LNCAP (cell line): ENCODE results near the gene ARHGEF19.

Experiments
- TF ChIP-seq, protein P1 (sequence below): fragments of 450-650 bp; IDR thresholded peaks from 2 replicates; pipeline ENCODE4 v1.5.1; 2017; ENCODE audit warnings: mild to moderate bottlenecking

Gene ARHGEF19

DNA sequence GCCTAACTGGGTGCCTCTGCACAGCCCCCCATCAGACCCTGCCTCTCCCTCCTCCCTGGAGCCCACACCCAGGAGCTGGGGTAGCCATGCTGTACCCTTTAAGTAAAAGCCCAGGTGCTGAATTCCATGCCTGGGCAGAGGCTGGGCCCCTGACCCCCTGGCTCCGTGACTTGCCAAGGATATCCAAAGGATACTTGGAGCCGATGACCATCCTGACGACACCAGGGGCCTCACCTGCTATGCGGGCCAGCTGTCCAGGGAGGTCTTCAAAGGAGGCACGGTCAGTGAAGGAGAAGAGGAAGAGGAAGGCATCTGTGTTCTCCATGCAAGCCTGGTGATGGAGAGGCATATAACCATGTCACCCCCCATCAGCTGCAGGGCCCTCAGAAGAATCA lies 19.9 kb upstream of the ARHGEF19 start:
- TF ChIP-seq, protein P1, sequence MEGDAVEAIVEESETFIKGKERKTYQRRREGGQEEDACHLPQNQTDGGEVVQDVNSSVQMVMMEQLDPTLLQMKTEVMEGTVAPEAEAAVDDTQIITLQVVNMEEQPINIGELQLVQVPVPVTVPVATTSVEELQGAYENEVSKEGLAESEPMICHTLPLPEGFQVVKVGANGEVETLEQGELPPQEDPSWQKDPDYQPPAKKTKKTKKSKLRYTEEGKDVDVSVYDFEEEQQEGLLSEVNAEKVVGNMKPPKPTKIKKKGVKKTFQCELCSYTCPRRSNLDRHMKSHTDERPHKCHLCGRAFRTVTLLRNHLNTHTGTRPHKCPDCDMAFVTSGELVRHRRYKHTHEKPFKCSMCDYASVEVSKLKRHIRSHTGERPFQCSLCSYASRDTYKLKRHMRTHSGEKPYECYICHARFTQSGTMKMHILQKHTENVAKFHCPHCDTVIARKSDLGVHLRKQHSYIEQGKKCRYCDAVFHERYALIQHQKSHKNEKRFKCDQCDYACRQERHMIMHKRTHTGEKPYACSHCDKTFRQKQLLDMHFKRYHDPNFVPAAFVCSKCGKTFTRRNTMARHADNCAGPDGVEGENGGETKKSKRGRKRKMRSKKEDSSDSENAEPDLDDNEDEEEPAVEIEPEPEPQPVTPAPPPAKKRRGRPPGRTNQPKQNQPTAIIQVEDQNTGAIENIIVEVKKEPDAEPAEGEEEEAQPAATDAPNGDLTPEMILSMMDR = no peak

- TF ChIP-seq, protein P1 = no peak
These were observed 19.2 kb upstream of the ARHGEF19 start for GRCh38 chr1:16231331-16232315.

DNA sequence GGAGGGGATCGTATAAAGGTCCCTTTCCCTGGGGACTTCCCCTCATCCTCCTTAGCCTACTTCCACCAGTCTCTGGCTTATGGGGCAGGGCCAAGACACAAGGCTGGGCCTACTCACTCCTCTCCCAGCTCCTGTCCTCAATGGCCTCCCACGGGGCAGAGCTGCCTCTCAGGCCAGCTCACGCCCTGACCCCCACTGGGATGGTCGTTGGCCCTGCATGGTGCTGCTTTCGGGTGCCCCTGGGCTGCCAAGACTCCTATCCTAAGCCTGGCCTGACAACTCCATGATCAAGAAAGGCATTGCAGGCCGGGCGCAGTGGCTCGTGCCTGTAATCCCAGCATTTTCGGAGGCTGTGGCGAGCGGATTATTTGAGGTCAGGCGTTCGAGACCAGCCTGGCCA lies 18.3 kb upstream of the ARHGEF19 start:
- TF ChIP-seq, protein P1 = no peak

DNA sequence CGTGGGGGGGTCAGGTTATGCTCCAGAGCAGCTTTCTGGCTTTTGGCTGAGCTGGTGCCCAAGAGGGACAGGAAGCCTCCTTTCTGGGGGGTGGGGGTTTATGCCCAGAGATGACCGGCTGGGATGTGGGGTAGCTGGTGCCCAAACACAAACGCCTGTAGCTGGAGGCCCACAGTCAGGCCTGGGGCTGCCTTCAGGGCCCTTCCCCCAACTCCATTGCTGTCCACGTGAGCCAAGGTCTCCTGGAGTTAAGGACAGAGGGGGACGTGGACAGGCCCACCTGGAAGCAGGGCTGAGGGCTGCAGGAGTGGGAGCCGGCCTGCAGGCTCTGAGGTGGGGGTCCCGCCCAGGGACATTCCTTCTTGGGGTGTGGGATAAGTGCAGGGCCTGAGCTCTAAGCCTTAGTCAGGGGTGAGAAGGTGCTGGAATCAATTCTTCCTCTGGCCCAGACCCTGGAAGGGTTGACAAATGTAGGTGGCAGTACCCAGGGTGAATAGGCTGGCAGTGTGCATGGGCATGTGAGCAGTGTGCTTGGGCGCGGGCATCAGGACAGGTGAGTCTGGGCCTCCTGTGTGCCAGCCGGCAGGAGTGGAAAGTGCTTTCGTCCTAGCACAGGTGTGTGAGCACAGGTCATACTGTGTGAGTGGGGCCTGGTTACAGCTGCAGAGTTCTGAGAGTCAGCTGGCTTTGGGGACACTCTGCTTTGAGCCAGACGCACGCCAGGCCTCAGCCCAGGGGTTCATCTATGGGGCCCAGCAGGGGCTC lies 17.7 kb upstream of the ARHGEF19 start:
- TF ChIP-seq, protein P1 = no peak

DNA sequence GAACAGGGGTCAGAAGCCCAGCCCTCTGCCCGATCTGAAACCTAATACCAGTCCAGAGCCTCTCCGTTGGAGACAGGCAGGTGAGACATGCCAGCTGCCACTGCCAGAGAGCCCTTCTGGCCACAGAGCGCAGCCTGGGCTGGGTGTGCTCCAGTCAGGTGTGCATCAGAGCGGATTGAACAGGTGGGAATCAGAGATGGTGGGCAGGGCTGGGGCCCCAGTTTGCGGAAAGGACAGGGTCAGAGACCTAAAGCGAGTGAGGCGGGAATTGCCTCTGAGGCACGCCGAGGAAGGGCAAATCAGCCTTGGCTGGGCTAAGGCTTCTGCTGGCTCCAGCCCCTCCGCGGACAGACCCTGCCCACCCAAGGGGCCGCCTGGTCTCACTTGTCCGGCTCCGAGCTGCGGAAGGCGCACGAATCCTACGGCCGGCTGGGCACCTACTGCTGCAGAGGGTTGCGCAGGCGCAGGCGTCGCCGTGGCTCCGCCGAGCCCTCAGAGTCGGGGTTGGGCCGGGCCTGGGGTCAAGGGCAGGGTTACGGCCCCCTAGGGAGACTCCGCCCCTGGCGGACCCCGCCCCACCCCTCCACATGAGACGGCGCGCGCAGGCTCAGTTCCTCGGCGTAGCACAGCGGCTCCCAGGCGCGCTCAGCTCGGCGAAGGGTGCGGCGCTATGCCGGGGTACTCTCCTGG lies 14.2 kb upstream of the ARHGEF19 start:
- TF ChIP-seq, protein P1 = no peak

- TF ChIP-seq, protein P1 = no peak
These were observed 13.7 kb upstream of the ARHGEF19 start for GRCh38 chr1:16226129-16226489.

- TF ChIP-seq, protein P1 = no peak
These were observed 12.0 kb upstream of the ARHGEF19 start for GRCh38 chr1:16224472-16224871.
